Measurements from ENCODE around the gene CPD. TPM values are rescaled to one million over a fixed set of nuclear protein-coding genes. Genes with fewer than 3 reads are reported as not detected.

The CPD gene
- total and polyA plus RNA-seq, 2 of the 13 experiments (the other 11 are each of a cell fraction or from before 2014, with no cell fraction given): 46.1 to 72.3 TPM

DNA sequence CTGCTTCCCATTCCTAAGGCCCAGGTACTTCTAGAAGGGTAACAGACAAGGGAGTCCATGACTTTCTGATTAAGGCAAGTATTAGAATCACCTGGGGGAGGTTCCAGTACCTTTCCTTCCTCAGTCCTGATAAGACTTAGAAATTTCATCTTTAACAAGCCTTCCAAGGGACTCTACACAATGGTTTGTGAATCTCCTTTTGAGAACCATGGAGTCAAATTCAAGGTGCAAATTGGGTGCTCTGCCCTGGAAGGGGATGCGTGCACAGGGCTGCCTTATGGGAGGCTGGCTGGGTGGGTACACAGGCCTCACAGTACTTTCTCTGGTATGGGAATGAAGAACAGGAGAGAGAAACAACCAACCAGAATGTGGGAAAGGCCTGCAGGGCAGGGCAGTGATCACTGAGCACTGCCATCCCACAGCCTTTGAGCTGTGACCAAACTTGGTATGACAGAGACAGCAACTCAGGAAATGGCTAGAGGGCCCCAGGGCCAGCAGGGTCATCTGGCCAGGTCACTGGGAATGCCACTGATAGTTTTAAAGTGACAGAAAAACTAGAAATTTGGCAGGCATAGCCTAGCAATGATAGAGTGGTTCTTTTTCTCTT, 41.2 kb upstream of the CPD start (continued):
- TF ChIP-seq ZNF407 (CRISPR knock-in tag; IDR thresholded peaks at IDR 0.05; ENCODE audit: not compliant biosample characterization) (no peak), KDM5A (IDR thresholded peaks at IDR 0.05; ENCODE audit: borderline replicate concordance, low read length) (no peak), ASH2L (IDR thresholded peaks at IDR 0.05; ENCODE audit: insufficient read length, low read depth, low read length) (no peak), TOE1 (CRISPR knock-in tag; IDR thresholded peaks at IDR 0.05) (no peak), SOX6 (IDR thresholded peaks at IDR 0.05) (no peak), SOX6 (CRISPR knock-in tag; IDR thresholded peaks at IDR 0.05) (peak; percentile 51; the same call in 1 of the 2 replicates), HOXA7 (CRISPR knock-in tag; IDR thresholded peaks at IDR 0.05) (no peak), PAXIP1 (CRISPR knock-in tag; conservative IDR thresholded peaks at IDR 0.05) (peak; percentile 94), KAT8 (CRISPR knock-in tag; IDR thresholded peaks at IDR 0.05) (peak; percentile 64; the same call in 1 of the 2 replicates), ZBTB7B (CRISPR knock-in tag; IDR thresholded peaks at IDR 0.05) (no peak), KMT2A (CRISPR knock-in tag; IDR thresholded peaks at IDR 0.05) (0 out of 2 replicates have a peak, but pooled peaks have one; percentile 32), PCBP1 (IDR thresholded peaks at IDR 0.05; ENCODE audit: borderline replicate concordance, low read depth, low read length) (no peak), KMT2B (CRISPR knock-in tag; IDR thresholded peaks at IDR 0.05) (no peak), KDM5B (CRISPR knock-in tag; IDR thresholded peaks at IDR 0.05; ENCODE audit: borderline replicate concordance) (no peak), SOX5 (CRISPR knock-in tag; IDR thresholded peaks at IDR 0.05; ENCODE audit: borderline replicate concordance) (peak; percentile 69), ESRRA (CRISPR knock-in tag; IDR thresholded peaks at IDR 0.05; ENCODE audit: low read depth) (0 out of 2 replicates have a peak, but pooled peaks have one; percentile 54), ZNF343 (CRISPR knock-in tag; IDR thresholded peaks at IDR 0.05) (no peak)
